DMS 273 (cell line): Measurements from ENCODE around the gene AKR1A1.
A peak's percentile ranks its signal among the peaks of the same experiment; 100 is the strongest.
"Not testable (repeated sequence)": the region's sequence is repeated elsewhere in the genome, so short reads cannot be mapped to it uniquely, and the experiment has no call there.

Source experiments
- DNase-seq: peaks from one replicate; lab custom pipeline; 2025; ENCODE audit not compliant: unreplicated experiment; lab: John Stamatoyannopoulos, UW

The AKR1A1 gene

DNA sequence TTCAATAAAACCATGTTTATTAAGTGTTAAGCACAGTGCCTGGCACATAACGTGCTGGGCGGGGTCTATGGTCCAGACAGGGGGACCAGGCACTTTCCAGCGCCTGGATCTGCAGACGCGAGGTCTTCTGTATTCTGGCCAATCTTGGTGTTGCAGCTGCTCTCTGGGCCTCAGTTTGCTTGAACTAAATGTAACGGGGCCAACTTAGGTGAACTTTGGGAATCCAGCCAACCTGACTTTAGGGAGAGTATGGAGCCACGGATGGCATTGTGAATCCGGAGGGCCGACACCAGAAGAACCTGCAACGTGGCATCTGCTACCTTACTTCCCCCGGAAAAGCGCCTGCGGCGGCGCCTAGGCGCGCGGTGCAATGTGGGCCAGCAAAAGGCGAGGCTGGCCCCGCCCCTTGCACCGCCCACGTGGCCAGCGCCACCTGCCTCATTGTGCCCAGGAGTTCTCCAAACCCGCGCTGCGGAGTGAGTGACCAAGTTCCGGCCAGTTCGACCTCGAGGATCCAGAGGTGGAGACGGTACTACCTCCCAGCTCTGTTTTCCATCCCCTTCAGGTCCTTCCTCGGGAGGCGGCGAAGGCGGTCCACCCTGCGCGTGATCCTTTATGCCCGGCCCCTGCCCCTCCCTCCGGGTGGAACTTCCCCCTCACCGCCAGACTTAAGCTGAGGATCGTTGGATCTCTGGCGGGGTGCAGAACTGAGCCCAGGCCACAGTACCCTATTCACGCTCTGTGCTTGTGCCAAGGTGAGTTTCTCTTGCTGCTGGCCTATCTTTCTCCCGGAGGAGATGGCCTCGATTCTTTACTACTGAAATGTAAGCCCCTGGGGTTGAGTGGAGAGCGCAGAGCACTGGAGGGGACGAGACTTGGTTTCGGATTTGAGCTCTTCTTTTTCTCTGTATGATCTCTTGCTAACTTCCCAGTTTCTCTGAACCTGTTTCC, at the start of gene AKR1A1:
Gene AKR1A1 (plus strand): TSS at position 426 of the 951 bp plus-strand sequence. CDS start 10,969 bp downstream, outside the sequence.
- DNase-seq = peak; percentile 97

DNA sequence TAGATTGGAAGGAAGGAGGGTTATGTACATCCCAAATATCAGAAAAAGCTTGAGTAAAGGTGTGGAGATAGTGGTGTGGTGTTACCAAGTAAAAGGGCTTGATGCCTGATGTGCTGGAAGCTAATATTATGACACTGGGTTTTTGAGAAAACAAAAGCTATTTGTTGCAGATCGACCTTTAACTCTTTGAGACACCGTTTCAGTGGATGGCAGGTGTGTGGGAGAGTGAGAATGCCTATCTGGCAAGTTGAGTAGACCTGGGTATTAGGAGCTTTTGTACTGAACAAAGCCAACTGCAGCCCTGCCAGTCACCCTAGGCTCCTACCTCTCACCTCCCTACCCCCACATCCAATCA, 49.1 kb upstream of the AKR1A1 start:
- no peak for DNase-seq

DNA sequence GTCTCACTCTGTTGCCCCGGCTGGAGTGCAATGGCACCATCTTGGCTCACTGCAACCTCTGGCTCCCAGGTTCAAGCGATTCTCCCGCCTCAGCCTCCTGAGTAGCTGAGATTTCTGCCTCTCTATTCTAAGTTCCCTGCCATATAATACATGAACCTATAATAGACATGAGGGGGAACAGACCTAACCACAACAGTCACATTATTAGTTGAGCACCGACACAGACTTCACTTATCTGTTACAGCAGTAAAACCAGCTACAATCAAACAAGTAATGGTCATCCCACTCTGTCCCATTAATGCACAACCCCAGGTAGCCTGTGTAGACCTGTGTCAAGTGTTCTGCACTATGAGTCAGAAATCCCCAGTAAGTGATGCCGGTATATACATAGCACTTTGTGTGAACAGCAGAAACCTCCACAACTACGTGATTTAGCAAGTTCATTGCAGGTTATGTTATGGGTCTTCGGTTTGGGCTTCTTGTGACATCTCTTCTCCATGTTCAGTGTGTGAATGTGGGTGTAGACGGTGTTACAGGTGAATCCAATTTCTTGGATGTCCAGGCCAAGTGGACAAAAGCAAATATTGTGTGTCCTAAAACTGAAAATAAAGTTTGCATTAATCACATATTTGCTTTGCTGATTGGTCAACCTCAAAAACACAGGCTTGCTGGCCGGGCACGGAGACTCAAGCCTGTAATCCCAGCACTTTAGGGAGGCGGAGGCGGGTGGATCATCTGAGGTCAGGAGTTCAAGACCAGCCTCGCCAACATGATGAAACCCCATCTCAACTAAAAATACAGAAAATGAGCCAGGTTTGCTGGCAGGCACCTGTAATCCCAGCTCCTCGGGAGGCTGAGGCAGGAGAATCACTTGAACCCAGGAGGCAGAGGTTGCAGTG, 46.9 kb upstream of the AKR1A1 start:
- DNase-seq = no peak

DNA sequence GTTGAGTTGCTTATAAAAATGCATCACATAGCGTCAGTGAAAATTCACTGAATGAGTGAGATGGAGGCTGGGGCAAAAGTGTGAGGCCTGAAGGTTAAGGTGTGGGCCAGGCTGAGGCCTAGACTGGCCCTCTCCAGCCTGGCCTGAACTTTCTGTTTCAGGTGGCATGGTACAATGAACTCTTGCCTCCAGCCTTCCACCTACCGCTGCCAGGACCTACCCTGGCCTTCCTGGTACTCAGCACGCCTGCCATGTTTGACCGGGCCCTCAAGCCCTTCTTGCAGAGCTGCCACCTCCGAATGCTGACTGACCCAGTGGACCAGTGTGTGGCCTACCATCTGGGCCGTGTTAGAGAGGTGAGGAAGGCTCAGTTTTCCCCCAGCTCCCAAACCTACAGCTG, 43.4 kb upstream of the AKR1A1 start:
- no peak for DNase-seq

DNA sequence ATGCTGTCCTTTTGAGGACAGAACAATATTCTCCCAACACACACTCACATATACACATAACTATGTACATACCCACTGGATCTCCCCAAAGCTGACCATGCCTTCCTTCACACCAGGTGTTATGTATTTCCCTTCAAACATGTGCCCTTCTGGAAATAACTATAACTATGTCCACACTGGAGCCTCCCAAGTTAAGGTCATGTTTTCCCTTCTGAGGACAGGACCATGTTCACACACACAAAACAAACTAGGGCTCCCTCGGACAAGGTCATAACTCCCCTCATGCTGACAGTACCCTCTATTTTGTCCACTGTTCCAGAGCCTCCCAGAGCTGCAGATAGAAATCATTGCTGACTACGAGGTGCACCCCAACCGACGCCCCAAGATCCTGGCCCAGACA, 42.7 kb upstream of the AKR1A1 start:
- no peak for DNase-seq

DNA sequence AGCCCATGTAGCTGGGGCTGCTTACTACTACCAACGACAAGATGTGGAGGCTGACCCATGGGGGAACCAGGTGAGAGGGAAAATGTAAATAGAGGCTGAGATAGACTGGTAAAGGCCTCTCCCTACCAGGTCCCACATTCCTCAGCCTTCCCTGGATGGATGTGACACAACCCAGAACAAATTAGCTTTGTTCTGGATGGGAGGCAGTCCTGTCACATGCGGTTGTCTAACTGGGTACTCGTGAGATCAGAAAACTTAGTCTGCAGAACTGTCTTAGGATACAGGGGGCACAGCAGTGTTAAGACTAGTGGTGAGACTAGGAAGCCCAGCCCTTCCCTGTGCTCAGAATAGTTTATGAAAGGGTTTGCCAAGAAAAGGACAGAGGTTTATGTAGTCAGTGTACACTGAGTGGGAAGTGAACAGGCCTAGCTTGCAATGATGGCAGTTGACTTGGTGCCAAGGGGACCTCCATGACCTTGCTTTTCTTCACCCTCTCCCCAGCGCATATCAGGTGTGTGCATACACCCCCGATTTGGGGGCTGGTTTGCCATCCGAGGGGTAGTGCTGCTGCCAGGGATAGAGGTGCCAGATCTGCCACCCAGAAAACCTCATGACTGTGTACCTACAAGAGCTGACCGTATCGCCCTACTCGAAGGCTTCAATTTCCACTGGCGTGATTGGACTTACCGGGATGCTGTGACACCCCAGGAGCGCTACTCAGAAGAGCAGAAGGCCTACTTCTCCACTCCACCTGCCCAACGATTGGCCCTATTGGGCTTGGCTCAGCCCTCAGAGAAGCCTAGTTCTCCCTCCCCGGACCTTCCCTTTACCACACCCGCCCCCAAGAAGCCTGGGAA, 42.1 kb upstream of the AKR1A1 start:
- peak; percentile 60 for DNase-seq

DNA sequence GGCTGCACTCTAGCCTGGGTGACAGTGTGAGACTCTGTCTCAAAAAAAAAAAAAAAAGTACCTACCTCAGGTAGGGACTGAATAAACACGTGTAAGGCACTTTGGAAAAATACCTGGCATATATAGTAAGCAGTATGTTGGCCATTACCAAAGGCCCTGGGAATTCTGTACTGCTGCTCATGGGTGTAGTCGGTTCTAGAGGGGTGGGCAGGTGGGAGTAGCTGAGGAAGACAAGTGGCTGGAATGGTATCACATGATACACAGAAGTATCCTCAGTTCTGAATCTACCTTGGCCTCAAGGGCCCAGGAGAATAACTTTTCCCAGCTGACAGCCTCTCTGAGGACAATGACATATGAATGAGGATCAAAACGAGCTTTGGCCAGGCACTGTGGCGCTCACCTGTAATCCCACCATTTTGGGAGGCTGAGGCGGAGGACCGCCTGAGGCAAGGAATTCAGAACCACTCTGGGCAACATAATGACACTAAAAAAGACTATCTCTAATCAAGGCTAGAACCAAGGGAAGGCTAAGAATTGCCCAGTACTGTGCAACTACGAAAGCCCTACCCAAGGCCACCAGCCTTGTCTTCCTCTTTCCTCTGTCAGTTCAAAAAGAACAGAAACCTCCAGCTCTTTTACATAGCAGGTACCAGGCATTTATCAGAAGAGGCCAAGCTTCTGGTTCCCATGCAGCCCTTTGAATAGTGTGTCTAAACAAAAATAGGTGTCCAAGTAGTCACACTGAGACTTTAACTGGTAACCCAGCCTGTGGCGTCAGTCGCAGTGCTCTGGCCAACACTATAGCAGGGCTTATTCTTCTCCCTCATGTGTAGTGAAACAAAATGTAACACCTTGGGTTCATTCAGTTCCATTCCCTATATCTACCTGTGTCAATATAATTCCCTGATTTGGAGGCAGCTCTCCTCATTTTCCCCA, 40.3 kb upstream of the AKR1A1 start:
- no peak for DNase-seq

DNA sequence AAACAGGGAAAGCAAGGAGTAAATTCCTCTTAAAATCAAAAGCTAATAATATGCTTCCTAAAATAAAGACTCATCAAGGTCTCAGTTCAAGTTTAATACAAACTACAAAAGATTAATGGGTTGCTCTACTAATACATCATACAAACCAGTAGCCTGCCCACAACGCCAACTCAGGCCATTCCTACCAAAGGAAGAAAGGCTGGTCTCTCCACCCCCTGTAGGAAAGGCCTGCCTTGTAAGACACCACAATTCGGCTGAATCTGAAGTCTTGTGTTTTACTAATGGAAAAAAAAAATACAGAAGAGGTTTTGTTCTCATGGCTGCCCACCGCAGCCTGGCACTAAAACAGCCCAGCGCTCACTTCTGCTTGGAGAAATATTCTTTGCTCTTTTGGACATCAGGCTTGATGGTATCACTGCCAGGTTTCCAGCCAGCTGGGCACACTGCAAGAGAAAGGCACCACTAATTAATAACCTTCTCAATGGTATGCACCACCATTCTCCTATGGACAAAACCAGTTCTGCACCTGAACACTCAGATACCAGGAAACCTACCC, 39.6 kb upstream of the AKR1A1 start:
- DNase-seq = no peak

DNA sequence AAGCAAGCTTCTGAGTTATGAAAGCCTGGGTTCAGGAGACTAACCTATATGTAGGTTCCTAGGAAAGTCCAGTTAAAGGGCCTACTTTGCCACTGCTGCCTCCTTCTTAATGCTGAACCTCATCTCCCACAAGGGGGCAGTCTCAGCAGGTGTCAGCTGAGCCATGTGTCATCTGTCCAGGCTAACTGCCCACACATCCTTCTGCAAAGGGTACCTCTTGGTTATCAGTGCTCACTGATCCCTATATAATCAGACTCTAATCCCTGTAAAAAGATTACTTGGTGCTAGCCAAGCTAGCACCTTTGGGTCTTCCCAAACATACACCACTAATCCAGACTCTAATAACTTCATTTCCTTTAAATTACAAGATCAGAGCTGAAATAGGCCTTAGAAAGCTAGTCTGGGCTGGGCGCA, 38.0 kb upstream of the AKR1A1 start:
- peak; percentile 80 for DNase-seq

DNA sequence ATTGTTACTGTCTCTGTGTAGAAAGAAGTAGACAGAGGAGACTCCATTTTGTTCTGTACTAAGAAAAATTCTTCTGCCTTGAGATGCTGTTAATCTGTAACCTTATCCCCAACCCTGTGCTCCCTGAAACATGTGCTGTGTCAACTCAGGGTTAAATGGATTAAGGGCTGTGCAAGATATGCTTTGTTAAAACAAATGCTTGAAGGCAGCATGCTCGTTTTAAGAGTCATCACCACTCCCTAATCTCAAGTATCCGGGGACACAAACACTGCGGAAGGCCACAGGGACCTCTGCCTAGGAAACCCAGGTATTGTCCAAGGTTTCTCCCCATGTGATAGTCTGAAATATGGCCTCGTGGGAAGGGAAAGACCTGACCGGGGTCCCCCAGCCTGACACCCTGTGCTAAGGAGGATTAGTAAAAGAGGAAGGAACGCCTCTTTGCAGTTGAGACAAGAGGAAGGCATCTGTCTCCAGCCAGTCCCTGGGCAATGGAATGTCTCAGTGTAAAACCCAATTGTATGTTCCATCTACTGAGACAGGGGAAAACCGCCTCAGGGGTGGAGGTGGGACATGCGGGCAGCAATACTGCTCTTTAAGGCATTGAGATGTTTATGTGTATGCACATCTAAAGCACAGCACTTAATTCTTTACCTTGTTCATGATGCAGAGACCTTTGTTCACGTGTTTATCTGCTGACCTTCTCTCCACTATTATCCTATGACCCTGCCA, 36.9 kb upstream of the AKR1A1 start:
- not testable (repeated sequence) for DNase-seq

DNA sequence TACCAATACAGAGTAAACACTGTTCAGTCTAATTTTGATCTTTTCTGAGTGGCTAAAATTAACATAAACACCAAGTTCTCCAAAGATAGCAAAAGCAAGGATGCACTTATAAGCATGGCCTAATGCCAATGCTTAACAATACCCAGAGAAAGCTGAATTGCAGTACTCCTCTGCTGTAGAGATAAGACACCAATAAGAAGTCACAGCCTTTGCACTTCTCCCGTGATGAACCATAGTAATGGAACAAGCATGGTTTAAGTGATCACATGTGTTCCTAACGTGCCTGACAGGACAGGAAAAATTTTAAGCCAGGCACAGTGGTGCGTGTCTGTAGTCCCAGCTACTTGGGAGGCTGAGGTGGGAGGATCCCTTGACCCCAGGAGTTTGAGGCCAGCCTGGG, 34.6 kb upstream of the AKR1A1 start:
- DNase-seq = no peak

DNA sequence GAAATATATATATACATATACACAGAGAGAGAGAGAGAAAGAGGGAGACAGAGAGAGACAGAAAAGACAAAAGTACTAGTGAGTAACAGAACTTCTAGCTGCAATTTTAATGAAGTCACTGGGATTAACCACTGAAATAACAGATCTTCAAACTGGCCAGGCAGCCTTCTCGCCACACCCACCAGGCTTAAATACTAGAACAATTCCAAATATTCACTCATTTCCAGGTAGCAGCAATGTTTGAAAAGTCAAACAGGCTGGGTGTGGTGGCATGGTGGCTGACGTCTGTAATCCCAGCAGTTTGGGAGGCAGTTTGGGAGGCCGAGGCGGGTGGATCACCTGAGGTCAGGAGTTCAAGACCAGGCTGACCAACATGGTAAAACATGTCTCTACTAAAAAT, 34.2 kb upstream of the AKR1A1 start:
- DNase-seq = no peak

DNA sequence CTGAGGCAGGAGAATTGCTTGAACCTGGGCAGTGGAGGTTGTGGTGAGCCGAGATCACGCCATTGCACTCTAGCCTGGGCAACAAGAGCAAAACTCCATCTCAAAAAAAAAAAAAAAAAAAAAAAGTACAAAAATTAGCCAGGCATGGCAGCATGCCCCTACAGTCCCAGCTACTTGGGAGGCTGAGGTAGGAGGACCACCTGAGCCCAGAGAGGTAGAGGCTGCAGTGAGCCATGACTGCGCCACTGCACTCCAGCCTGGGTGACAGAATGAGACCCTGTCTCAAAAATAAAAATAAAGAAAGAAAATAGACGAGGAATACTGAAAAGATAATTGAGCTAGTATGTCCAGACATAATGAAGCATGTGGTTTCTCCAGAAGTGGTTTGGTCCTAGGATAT, 32.3 kb upstream of the AKR1A1 start:
- DNase-seq = not testable (repeated sequence)

DNA sequence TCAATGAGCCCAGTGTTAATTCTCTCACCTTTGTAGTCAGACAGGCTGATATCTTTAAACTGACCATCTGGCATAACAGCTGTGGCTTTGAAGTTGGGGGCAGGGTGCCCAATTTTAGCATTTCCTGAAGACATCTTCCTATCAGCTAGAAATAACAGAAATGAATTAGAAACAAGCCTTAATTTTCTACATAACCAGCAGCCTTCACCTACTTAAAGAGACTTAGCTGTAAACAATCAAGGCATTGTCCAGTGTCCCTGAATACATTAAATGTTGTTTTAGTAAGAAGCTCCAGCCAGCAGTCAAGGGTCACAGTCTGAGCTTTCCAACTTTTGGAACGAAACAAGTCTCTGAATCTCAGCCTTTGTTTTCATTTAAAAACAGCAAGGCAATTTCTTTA, 31.7 kb upstream of the AKR1A1 start:
- DNase-seq = peak; percentile 91

DNA sequence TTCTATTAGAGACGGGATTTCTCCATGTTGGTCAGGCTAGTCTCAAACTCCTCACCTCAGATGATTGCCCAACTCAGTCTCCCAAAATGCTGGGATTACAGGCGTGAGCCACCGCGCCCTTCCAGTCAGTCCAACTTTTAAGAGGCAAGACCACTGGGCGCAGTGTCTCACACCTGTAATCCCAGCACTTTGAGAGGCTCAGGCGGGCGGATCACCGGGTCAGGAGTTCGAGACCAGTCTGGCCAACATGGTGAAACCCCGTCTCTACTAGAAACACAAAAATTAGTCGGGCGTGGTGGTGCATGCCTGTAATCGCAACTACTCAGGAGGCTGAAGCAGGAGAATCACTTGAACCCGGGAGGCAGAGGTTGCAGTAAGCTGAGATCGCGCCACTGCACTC, 30.9 kb upstream of the AKR1A1 start:
- DNase-seq = not testable (repeated sequence)

DNA sequence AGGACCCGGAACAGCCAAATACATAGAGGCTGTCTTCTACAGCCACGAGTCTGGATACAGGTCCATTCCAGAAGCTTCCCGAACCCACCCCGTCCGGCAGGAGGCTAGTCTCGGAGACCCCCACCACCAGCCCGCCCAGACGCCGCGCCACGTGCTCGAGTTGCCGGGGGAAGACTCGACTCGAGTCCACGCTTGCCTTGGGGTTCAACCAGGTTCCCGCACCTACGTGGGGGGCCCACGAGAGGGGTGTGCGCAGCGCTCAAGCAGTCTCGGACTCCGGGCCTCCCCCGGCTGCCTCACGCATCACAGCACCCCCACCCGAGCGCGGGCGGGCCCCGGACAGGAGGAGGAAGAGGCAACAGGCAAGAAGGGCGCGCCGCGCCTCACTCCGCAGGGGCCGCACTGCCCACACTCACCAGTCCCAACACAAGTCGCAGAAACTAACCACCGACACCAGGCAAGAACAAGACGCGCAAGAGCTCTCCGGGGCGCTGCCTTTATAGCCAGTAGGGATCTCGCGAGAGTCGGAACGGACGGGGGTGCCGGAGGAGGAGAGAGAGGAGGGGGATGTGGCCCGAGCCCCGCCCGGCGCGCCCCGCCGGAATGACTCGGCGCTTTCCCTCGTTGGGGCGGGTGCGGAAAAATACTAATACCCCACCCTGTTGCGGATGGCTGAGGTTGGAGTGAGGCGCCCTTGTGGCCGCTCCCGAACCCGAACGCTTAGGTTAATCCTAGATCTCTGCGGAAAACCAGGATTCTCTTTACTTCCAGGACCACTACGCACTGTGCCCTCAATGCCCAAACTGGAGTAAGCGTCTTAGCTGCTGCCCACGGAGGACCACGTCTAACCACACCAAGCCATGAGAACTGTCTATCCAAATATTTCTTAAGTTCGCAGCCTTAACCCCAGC, 29.0 kb upstream of the AKR1A1 start, which contains the start of gene PRDX1:
Gene PRDX1 (minus strand): TSS at position 472 of the 911 bp plus-strand sequence. CDS start 2,841 bp downstream, outside the sequence.
- peak; percentile 99 for DNase-seq

DNA sequence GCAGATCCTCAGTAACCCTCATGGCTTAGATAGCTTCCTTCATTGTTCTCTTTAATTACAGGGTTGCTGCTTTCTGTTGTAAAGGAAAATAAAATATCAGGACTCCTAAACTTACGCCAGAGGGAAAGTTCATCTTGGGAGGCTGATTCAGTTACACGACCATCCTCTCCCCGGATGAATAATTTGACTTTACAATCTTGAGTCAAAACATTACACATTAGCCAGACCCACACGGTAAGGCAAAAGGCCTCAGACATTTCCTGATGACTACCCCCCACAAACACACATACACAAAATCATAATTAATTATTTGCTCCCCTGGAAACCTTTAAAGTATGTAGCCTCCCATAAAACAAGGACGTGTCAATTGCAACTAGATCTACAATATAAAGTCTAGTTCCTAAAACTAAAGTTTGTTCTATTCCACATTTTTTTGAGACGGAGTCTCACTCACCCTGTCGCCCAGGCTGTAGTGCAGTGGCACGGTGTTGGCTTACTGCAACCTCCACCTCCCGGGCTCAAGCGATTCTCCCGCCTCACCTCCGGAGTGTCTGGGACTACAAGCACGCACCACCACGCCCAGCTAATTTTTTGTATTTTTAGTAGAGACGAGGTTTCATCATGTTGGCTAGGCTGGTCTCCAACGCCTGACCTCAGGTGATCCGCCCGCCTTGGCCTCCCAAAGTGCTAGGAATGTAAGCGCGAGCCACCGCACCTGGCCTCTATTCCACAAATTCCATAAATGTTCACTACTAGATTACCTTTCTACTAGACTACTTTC, 28.1 kb upstream of the AKR1A1 start:
- DNase-seq = peak; percentile 66
